Psoas muscle (tissue), 8 donors: ENCODE data around the gene NFATC2. TPM values are rescaled to one million over a fixed set of nuclear protein-coding genes. Genes with fewer than 3 reads are reported as not detected.

Source experiments
- ATAC-seq, 4 donors: fragments of 200-7000 bp; cut with Tn5 transposase; one replicate each; pipeline ENCODE4 v1.9.1; 2020; ENCODE audit warnings: moderate library complexity in 3 of 4, mild to moderate bottlenecking in 2 of 4
- DNase-seq, 2 donors: peaks; one replicate each; pipeline ENCODE4 v3.0.0-alpha.2; 2020
- H3K27ac ChIP-seq: fragments of 200-600 bp; one replicate; pipeline ENCODE4 v1.8.0; 2022
- H3K27me3 ChIP-seq, 3 donors: fragments of 200-600 bp in 1 of 3; one replicate each; pipeline versions ENCODE4 v1.6.1 to v1.8.0; 2013 to 2022; ENCODE audit warnings: low read length in 2 of 3, mild to moderate bottlenecking in 2 of 3, moderate library complexity in 1 of 3; ENCODE audit not compliant: insufficient read depth in 3 of 3
- H3K36me3 ChIP-seq, 2 donors: fragments of 200-600 bp in 1 of 2; one replicate each; pipeline versions ENCODE4 v1.6.1 to v1.8.0; 2013 to 2022; ENCODE audit warnings: low read depth in 1 of 2, mild to moderate bottlenecking in 1 of 2, moderate library complexity in 1 of 2; ENCODE audit not compliant: insufficient read depth in 1 of 2
- H3K4me1 ChIP-seq: fragments of 200-600 bp; one replicate; pipeline ENCODE4 v1.8.0; 2022
- H3K4me3 ChIP-seq: fragments of 200-600 bp; one replicate; pipeline ENCODE4 v1.8.0; 2022; ENCODE audit warnings: mild to moderate bottlenecking
- H3K9me3 ChIP-seq: fragments of 200-600 bp; one replicate; pipeline ENCODE4 v1.8.0; 2022
- WGBS, 3 donors: extraction: QIAGEN DNeasy Blood & Tissue Kit; methylation state at CpG; one replicate each; pipeline versions ENCODE4 v1.1.6 to v1.1.7; 2013; 5-methylcytosine and 5-hydroxymethylcytosine counted together
- intact Hi-C, 2 donors: fragments of 100-400 bp; cut with DNase I; formaldehyde crosslinking; loops; one replicate each; pipeline versions ENCODE4 v1.11.0 to v1.14.2; 2022
- polyA plus RNA-seq, 3 donors: library from polyadenylated mRNA; stranded (reverse); fragments of 200-250 nt; gene quantifications; one replicate each; pipeline ENCODE4 v1.2.3, GENCODE V29; 2013
- total RNA-seq, 4 donors: library from RNA; stranded (reverse); fragmentation: NEBNext Ultra II Directional in 2 of 4; extraction: Animal tissue kit (Norgen Biotek cat#: 25700) in 2 of 4; gene quantifications; one replicate each; pipeline versions ENCODE4 v1.2.1 to v1.2.4, GENCODE V29; 2021 to 2023
- TF ChIP-seq, protein P1 (sequence below): fragments of 200-600 bp; IDR thresholded peaks from one replicate; pipeline ENCODE4 v1.8.0; 2022; ENCODE audit warnings: antibody characterized with exemption
- donor health status: healthy with polysubstance abuse.
- donor health status: DM: no; HTN: no; CAD: no; lungs with moderate emphysema.
- donor health status: Bipolar disorder and iron deficiency.
- donor health status: healthy.
- donor health status: DM: yes; HTN: yes; CAD: no.
- donor health status: DM: no; HTN: no; CAD: no.
- donor health status: DM: no; HTN: no; CAD: no.
- donor health status: DM: yes; HTN: yes; CAD: no.

The NFATC2 gene
- total and polyA plus RNA-seq, 7 donors, result 0.18 to 3.1 (median 0.64) TPM

DNA sequence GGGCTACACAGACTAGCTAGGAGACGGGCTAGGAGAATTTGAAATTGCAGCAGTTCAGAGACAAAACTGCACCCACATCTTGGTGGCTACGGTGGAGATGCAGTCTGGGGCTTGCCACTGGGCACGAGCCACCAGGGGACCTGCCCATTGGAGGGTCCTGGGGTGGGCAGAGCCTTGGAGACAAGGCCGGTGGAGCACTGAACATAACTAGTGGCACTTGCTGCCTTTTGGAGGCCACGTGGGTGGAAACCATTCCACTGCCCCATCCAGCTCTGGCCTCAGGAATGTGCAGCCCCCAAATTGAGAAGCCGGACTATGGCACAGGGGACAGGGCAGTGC, 113.4 kb downstream of the NFATC2 start:
- TF ChIP-seq, protein P1, sequence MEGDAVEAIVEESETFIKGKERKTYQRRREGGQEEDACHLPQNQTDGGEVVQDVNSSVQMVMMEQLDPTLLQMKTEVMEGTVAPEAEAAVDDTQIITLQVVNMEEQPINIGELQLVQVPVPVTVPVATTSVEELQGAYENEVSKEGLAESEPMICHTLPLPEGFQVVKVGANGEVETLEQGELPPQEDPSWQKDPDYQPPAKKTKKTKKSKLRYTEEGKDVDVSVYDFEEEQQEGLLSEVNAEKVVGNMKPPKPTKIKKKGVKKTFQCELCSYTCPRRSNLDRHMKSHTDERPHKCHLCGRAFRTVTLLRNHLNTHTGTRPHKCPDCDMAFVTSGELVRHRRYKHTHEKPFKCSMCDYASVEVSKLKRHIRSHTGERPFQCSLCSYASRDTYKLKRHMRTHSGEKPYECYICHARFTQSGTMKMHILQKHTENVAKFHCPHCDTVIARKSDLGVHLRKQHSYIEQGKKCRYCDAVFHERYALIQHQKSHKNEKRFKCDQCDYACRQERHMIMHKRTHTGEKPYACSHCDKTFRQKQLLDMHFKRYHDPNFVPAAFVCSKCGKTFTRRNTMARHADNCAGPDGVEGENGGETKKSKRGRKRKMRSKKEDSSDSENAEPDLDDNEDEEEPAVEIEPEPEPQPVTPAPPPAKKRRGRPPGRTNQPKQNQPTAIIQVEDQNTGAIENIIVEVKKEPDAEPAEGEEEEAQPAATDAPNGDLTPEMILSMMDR, result no peak
- DNase-seq (no peak), ATAC-seq (no peak)
- WGBS, 3 donors, result 81 to 89% (median 88%) methylated on average over 6 of the region's 6 CpGs
- intact Hi-C loops, result no loop called here
- H3K4me3 ChIP-seq, result no peak overlapping the region
- H3K4me1 ChIP-seq, result peaks cover 6% of the 10 kb centered on the region
- H3K9me3 ChIP-seq, result no peaks in the 10 kb centered on the region
- H3K36me3 ChIP-seq, result peaks cover 0 to 16% of the 10 kb centered on the region in 2 donors
- H3K27me3 ChIP-seq, result no peaks in the 10 kb centered on the region
- H3K27ac ChIP-seq, result no peak overlapping the region

DNA sequence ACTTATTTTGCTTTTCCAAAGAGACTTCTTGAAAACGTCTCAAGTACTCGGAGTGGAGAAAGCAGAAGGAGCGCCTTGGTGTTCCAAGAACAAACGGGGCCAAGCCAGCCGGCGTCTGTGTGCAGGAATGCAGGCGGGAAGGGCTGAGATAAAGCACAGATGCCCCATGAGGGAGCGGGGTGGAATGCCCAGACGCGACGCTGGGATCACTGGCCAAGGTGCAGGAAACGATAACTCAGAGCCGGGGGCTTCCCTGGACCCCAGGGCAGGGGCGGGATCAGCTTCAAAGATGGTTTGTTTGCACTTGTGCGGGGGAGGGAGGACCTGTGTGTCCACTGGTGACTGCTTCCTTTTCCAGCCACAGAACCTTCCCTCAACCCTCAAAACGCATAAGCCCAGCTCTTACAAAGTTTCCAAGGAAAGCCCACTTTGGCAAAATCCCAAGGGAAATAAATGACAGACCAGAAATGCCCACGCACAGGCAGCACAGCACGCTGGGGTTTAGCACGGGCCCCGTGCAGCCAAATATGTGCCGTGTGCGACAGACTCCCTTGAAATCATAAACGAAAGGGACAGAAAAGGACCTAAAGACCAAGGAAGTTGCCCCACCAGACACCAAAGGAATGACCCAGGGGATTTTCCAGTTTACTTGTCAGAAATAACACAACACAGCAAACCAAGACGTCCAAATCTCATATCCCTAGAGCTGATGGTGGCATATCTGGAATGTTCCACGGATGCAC, 113.9 kb downstream of the NFATC2 start:
- ATAC-seq, result peak in 1 of 4 donors; percentile 50
- no peak overlapping the region for H3K4me3 ChIP-seq
- DNase-seq, result peak in 1 of 2 donors; percentile 31
- peaks cover 6% of the 10 kb centered on the region for H3K4me1 ChIP-seq
- intact Hi-C loops, result no loop called here
- TF ChIP-seq, protein P1, result no peak
- H3K27me3 ChIP-seq, result no peaks in the 10 kb centered on the region
- no peak overlapping the region for H3K27ac ChIP-seq
- WGBS, 3 donors, result 33 to 55% (median 40%) methylated on average over 25 of the region's 25 CpGs
- H3K9me3 ChIP-seq, result no peaks in the 10 kb centered on the region
- H3K36me3 ChIP-seq, result peaks cover 0 to 13% of the 10 kb centered on the region in 2 donors

- DNase-seq (no peak), ATAC-seq (no peak)
- Histone ChIP-seq H3K9me3 (no peaks in the 10 kb centered on the region), H3K27ac (no peak overlapping the region), H3K4me3 (no peak overlapping the region), H3K4me1 (peaks cover 6% of the 10 kb centered on the region), H3K36me3 (peaks cover 0 to 11% of the 10 kb centered on the region in 2 donors), H3K27me3 (no peaks in the 10 kb centered on the region)
- intact Hi-C loops, result no loop called here
- TF ChIP-seq, protein P1, result no peak
- WGBS, 3 donors, result 87 to 95% (median 93%) methylated on average over 14 of the region's 14 CpGs
Observed at GRCh38 chr20:51427651-51428291, 114.7 kb downstream of the NFATC2 start.

DNA sequence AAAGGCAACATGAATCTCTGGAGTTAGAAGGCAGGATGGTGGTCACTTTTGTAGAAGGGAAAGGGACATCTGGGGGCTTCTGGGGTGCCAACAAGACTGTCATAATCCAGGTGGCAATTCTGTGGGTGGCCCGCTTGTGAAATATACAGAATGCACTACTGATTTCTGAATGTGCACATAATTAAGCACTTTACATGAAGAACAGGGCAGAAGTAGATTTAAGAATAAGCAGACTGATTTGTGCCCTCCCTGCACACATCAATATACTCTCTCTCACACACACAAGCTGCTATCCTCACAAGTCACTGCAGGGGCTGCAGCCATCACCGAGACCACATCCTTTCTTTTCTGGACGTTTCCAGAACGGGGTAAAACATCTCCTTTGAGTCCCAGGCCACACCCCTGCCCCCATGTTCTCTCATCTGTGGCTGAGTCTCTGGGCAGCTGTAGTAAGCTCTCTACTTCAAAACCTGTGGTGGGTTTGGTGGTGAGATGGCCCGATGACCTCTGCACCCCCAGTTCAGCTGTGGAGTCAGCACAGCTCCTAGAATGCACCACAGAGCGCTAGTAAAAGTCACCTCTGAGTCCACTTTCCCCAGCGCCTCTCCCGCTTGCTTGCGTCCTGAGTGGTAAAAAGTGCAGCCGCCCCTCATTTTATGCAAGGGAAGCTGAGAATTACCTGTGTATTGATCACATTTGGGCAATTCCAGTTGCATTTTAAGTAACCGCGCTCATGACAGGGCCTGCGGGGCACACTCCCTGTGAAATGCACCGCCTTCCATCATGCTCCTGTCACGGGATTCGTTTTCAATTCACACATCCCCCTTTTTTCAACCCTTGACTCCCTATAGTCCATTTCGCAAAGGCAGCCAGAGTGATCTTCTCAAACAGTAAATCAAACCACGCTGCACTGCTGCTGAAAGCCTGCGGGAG, 115.5 kb downstream of the NFATC2 start:
- H3K4me1 ChIP-seq, result peaks cover 6% of the 10 kb centered on the region
- H3K4me3 ChIP-seq, result no peak overlapping the region
- intact Hi-C loops, result no loop called here
- no peaks in the 10 kb centered on the region for H3K9me3 ChIP-seq
- no peak overlapping the region for H3K27ac ChIP-seq
- DNase-seq, result no peak
- H3K27me3 ChIP-seq, result no peaks in the 10 kb centered on the region
- ATAC-seq, result no peak
- peaks cover 0 to 3% of the 10 kb centered on the region in 2 donors for H3K36me3 ChIP-seq
- WGBS, 3 donors, result 94 to 95% (median 95%) methylated on average over 19 of the region's 19 CpGs
- TF ChIP-seq, protein P1, result no peak
